ENCODE data around the gene ECM1.

Gene ECM1

GRCh38 chr1:150560011-150560438, 52.1 kb downstream of the ECM1 start:
- peak; percentile 64 to 67 for DNase-seq

GRCh38 chr1:150560576-150561253, 52.8 kb downstream of the ECM1 start:
- DNase-seq: peak; percentile 78 to 79

DNA sequence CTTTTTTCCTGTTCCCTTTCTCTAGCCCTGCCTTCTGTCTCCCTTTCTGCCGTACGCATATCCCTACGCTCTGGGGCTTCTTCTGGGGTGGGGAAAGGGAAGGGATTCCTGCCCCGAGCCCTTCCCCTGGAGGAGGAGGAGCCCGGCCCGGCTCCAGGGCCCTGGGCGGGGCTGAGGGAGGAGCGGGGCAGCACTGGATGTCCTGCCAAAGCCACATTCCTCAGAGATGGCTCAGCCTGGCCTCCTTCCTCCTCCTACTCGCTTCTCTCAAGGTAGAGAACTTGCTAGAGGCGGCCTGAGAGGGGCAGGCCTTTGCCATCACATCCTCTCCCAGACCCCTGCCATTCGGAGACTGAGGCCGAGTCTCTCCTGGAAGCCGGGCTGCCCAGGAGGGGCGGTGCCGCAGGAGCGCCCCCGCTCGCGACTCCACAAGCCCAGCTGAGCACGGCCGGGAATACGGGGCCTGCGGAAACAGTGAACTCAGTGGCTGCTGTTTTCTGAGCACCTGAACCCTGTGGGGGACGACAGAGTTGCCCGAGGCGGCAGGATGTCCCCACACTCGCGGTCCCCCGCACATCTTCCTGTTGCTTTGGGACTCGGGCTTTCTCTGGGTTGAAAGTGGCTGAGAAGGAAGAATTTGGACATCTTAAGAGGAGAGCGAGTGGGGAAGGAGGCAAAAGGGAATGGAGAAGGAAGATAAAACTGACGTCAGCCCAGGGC, 53.5 kb downstream of the ECM1 start:
- peak; percentile 34 to 42 for DNase-seq

DNA sequence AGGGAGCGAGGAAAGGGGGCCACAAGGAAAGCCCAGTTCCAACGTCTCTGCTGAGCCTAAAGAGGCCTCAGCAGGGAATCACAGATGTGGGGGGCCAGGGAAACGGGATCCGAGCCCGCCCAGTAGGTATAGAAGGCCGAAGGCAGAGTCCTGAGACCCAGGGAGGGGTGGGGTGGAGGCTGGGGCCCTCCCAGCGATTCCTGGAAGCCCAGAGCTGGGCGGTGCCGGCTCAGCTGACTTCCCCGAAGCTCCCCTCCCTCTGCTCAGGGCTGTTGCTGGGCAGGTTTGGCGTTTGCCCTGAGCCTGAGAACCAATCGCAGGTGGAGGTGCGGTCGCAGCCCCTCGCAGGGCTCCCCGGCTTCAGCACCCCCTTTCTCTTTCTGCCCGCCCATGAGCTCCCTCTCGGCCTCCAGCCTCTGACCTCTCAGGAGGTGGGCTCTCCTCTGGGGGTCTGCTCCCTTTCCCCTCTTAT, 54.1 kb downstream of the ECM1 start:
- peak; percentile 89 to 90 for DNase-seq

- DNase-seq: peak; percentile 48 to 53
These were observed 54.8 kb downstream of the ECM1 start for GRCh38 chr1:150562446-150563339.

All from activated CD4-positive, alpha-beta T cell treated with anti-CD3 and anti-CD28 coated beads, Interleukin-2, amount 50 U/mL, for 4 hours (primary cell).